Hepatocyte (in vitro differentiated cells): ENCODE results near the gene CNOT9. TPM values are rescaled to one million over a fixed set of nuclear protein-coding genes. Genes with fewer than 3 reads are reported as not detected.

Source experiments
- DNase-seq: peaks from one replicate; pipeline ENCODE4 v3.0.0-alpha.2; 2016; ENCODE audit warnings: low spot score
- H2AFZ ChIP-seq: fragments of 200-600 bp; sonication (generic); 2 replicates; pipeline ENCODE4 v1.6.0; 2016; ENCODE audit warnings: antibody characterized with exemption, mild to moderate bottlenecking
- H3K27ac ChIP-seq: fragments of 200-600 bp; sonication (generic); 2 replicates; pipeline ENCODE4 v1.5.1; 2016; ENCODE audit warnings: mild to moderate bottlenecking
- H3K27me3 ChIP-seq: fragments of 200-600 bp; sonication (generic); 2 replicates; pipeline ENCODE4 v1.6.1; 2016
- H3K36me3 ChIP-seq: fragments of 200-600 bp; sonication (generic); replicated peaks from 2 replicates; pipeline ENCODE4 v1.5.1; 2016; ENCODE audit warnings: low read depth; ENCODE audit not compliant: insufficient read depth
- H3K4me1 ChIP-seq: fragments of 200-600 bp; sonication (generic); 2 replicates; pipeline ENCODE4 v1.5.1; 2016; ENCODE audit warnings: mild to moderate bottlenecking, moderate library complexity; ENCODE audit not compliant: insufficient read depth
- H3K4me2 ChIP-seq: fragments of 200-600 bp; sonication (generic); 2 replicates; pipeline ENCODE4 v1.6.0; 2016
- H3K4me3 ChIP-seq: fragments of 200-600 bp; sonication (generic); 2 replicates; pipeline ENCODE4 v1.5.1; 2016; ENCODE audit warnings: mild to moderate bottlenecking
- H3K79me2 ChIP-seq: fragments of 200-600 bp; sonication (generic); 2 replicates; pipeline ENCODE4 v1.6.0; 2017; ENCODE audit warnings: mild to moderate bottlenecking
- H3K9me2 ChIP-seq: fragments of 200-600 bp; sonication (generic); replicated peaks from 2 replicates; pipeline ENCODE4 v1.6.0; 2017; ENCODE audit warnings: mild to moderate bottlenecking; ENCODE audit not compliant: insufficient read depth
- H3K9me3 ChIP-seq: fragments of 200-600 bp; sonication (generic); 2 replicates; pipeline ENCODE4 v1.5.1; 2016; ENCODE audit warnings: low read depth, mild to moderate bottlenecking
- H4K20me1 ChIP-seq: fragments of 200-600 bp; sonication (generic); 2 replicates; pipeline ENCODE4 v1.6.0; 2016; ENCODE audit warnings: mild to moderate bottlenecking; ENCODE audit not compliant: insufficient read depth, poor library complexity, severe bottlenecking
- CTCF ChIP-seq: fragments of 200-600 bp; sonication (generic); IDR thresholded peaks from 2 replicates; pipeline ENCODE4 v1.5.1; 2016; ENCODE audit warnings: antibody characterized with exemption, mild to moderate bottlenecking; ENCODE audit not compliant: poor library complexity
- EZH2 ChIP-seq: fragments of 200-600 bp; sonication (generic); IDR thresholded peaks from 2 replicates; pipeline ENCODE4 v1.6.1; 2016; ENCODE audit warnings: antibody characterized with exemption, mild to moderate bottlenecking, borderline replicate concordance
- EZH2phosphoT487 ChIP-seq: fragments of 200-600 bp; sonication (generic); IDR thresholded peaks from one replicate; pipeline ENCODE4 v1.6.1; 2018; ENCODE audit warnings: antibody characterized with exemption, mild to moderate bottlenecking, low read depth, moderate library complexity; ENCODE audit not compliant: unreplicated experiment, severe bottlenecking
- WGBS: methylation state at CpG from one replicate; pipeline ENCODE4 v1.1.6; 2016; ENCODE audit warnings: low lambda C conversion rate; ENCODE audit errors: missing lambda C conversion rate; 5-methylcytosine and 5-hydroxymethylcytosine counted together
- polyA plus RNA-seq: library from polyadenylated mRNA; unstranded; fragments of >200 nt; fragmentation: Nextera tagmentation; extraction: Ambion mirVana; gene quantifications from 2 replicates; pipeline ENCODE4 v1.2.1, GENCODE V29; 2016
- total RNA-seq: library from RNA; depleted of rRNA; stranded (reverse); fragments of >200 nt; gene quantifications from 2 replicates; pipeline ENCODE4 v1.2.3, GENCODE V29; 2014

The CNOT9 gene
- total and polyA plus RNA-seq, 2 experiments from 2014 or later = 21.4 to 51.3 TPM

- WGBS = 84% methylated on average over 7 of the region's 7 CpGs
- Histone ChIP-seq H3K79me2 (no peaks in the 10 kb centered on the region), H3K4me1 (no peaks in the 10 kb centered on the region), H3K27ac (no peak overlapping the region), H2AFZ (no peak overlapping the region), H3K4me3 (no peak overlapping the region), H3K9me2 (no peaks in the 10 kb centered on the region), H3K27me3 (no peaks in the 10 kb centered on the region), H3K4me2 (no peak overlapping the region), H3K36me3 (no peaks in the 10 kb centered on the region), H4K20me1 (no peaks in the 10 kb centered on the region), H3K9me3 (no peaks in the 10 kb centered on the region)
- no peak for TF ChIP-seq EZH2
- DNase-seq = no peak
Measured at GRCh38 chr2:218622606-218623365, 54.1 kb downstream of the CNOT9 start.

- WGBS = 90% methylated on average over 3 of the region's 3 CpGs
Measured at GRCh38 chr2:218623366-218623705, 54.7 kb downstream of the CNOT9 start.

GRCh38 chr2:218626369-218626768, 57.7 kb downstream of the CNOT9 start:
- no peak for DNase-seq
- Histone ChIP-seq H3K4me3 (no peak overlapping the region), H3K9me3 (no peaks in the 10 kb centered on the region), H3K27me3 (no peaks in the 10 kb centered on the region), H3K4me2 (no peak overlapping the region), H3K27ac (no peak overlapping the region), H3K4me1 (no peaks in the 10 kb centered on the region), H3K79me2 (no peaks in the 10 kb centered on the region), H4K20me1 (no peaks in the 10 kb centered on the region), H2AFZ (no peak overlapping the region), H3K9me2 (no peaks in the 10 kb centered on the region), H3K36me3 (no peaks in the 10 kb centered on the region)
- no peak for TF ChIP-seq EZH2phosphoT487
- TF ChIP-seq CTCF = no peak
- TF ChIP-seq EZH2 = no peak
- WGBS = 94% methylated on average over 4 of the region's 4 CpGs

More at GRCh38 chr2:218623366-218623705, 54.7 kb downstream of the CNOT9 start:
- H4K20me1 ChIP-seq = no peaks in the 10 kb centered on the region
- H3K27ac ChIP-seq = no peak overlapping the region
- no peaks in the 10 kb centered on the region for H3K36me3 ChIP-seq
- no peak overlapping the region for H3K4me3 ChIP-seq
- H3K9me3 ChIP-seq = no peaks in the 10 kb centered on the region
- no peak for DNase-seq
- H3K9me2 ChIP-seq = no peaks in the 10 kb centered on the region
- no peaks in the 10 kb centered on the region for H3K79me2 ChIP-seq
- no peak for TF ChIP-seq CTCF
- no peak for TF ChIP-seq EZH2phosphoT487
- TF ChIP-seq EZH2 = no peak
- H3K4me1 ChIP-seq = no peaks in the 10 kb centered on the region
- no peak overlapping the region for H2AFZ ChIP-seq
- H3K4me2 ChIP-seq = no peak overlapping the region
- H3K27me3 ChIP-seq = no peaks in the 10 kb centered on the region

- H3K36me3 ChIP-seq = no peaks in the 10 kb centered on the region
Measured at GRCh38 chr2:218627939-218628338, 59.3 kb downstream of the CNOT9 start.

More at GRCh38 chr2:218627939-218628338, 59.3 kb downstream of the CNOT9 start:
- Histone ChIP-seq H3K4me2 (no peak overlapping the region), H3K27me3 (no peaks in the 10 kb centered on the region), H3K9me2 (no peaks in the 10 kb centered on the region), H3K27ac (no peak overlapping the region), H3K79me2 (no peaks in the 10 kb centered on the region), H4K20me1 (no peaks in the 10 kb centered on the region), H3K4me3 (no peak overlapping the region), H3K4me1 (no peaks in the 10 kb centered on the region), H3K9me3 (no peaks in the 10 kb centered on the region), H2AFZ (no peak overlapping the region)
- TF ChIP-seq EZH2 (no peak), EZH2phosphoT487 (no peak), CTCF (no peak)
- no peak for DNase-seq
- 95% methylated on average over 4 of the region's 4 CpGs for WGBS
